GM12875 (cell line): Measurements from ENCODE around the gene ACSL4.

Experiments
- H3K4me3 ChIP-seq: one replicate; pipeline ENCODE4 v1.5.1; 2011; ENCODE audit warnings: low read depth, low read length, control low read depth
- CTCF ChIP-seq: IDR thresholded peaks from 2 replicates; pipeline ENCODE4 v1.5.1; 2011; ENCODE audit warnings: low read depth, mild to moderate bottlenecking, control low read depth, inconsistent platforms, low read length, moderate library complexity, borderline replicate concordance; ENCODE audit not compliant: insufficient read depth

The ACSL4 gene

GRCh38 chrX:109695637-109696036 is 37.4 kb downstream of the ACSL4 start:
- H3K4me3 ChIP-seq: no peak overlapping the region
- no peak for TF ChIP-seq CTCF

GRCh38 chrX:109691752-109692151 is 41.3 kb downstream of the ACSL4 start:
- no peak for TF ChIP-seq CTCF
- H3K4me3 ChIP-seq: no peak overlapping the region

GRCh38 chrX:109691277-109691676 is 41.8 kb downstream of the ACSL4 start:
- TF ChIP-seq CTCF: no peak

GRCh38 chrX:109687903-109688302 is 45.2 kb downstream of the ACSL4 start:
- H3K4me3 ChIP-seq: no peak overlapping the region
- TF ChIP-seq CTCF: no peak

More at GRCh38 chrX:109691277-109691676, 41.8 kb downstream of the ACSL4 start:
- H3K4me3 ChIP-seq: no peak overlapping the region

- H3K4me3 ChIP-seq: no peak overlapping the region
- TF ChIP-seq CTCF: no peak
Measured at GRCh38 chrX:109685656-109686078, 47.4 kb downstream of the ACSL4 start.

- no peak for TF ChIP-seq CTCF
- H3K4me3 ChIP-seq: no peak overlapping the region
Measured at GRCh38 chrX:109684136-109684535, 48.9 kb downstream of the ACSL4 start.

GRCh38 chrX:109681475-109682081 is 51.5 kb downstream of the ACSL4 start:
- TF ChIP-seq CTCF: no peak
- H3K4me3 ChIP-seq: no peak overlapping the region
